IPS-NIHi7 (cell line): ENCODE results near the gene SNTG2.
"Not testable (repeated sequence)": the region's sequence is repeated elsewhere in the genome, so short reads cannot be mapped to it uniquely, and the experiment has no call there.

Source experiments
- DNase-seq: peaks from one replicate; pipeline ENCODE4 v3.0.0; 2012; ENCODE audit warnings: mixed read lengths; ENCODE audit errors: extremely low spot score

The SNTG2 gene

GRCh38 chr2:1367601-1368000 lies 417.0 kb downstream of the SNTG2 start:
- DNase-seq = no peak

GRCh38 chr2:1369905-1370304 lies 419.3 kb downstream of the SNTG2 start:
- no peak for DNase-seq

GRCh38 chr2:1370461-1370860 lies 419.8 kb downstream of the SNTG2 start:
- no peak for DNase-seq

DNA sequence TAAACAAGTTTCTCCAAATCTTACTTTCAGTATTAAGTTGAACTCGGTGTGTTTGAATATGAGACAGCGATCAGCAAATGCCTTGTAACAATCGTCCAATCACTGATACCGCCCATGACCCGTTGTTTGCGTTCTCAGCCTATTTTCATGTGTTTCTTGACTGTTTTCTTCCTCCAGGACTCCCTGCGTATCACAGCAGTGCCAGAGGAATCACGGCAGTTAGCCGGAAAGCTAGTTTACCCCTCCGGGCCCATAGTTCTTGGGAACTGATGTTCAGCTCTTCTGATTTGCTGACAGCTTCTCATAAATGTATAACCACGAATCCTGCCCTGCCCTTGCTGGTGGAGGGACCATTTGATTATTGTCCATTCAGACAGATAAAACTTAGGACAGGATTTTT lies 420.4 kb downstream of the SNTG2 start:
- no peak for DNase-seq

GRCh38 chr2:1373830-1374229 lies 423.2 kb downstream of the SNTG2 start:
- DNase-seq = no peak

GRCh38 chr2:1374287-1374686 lies 423.6 kb downstream of the SNTG2 start:
- DNase-seq = no peak

DNA sequence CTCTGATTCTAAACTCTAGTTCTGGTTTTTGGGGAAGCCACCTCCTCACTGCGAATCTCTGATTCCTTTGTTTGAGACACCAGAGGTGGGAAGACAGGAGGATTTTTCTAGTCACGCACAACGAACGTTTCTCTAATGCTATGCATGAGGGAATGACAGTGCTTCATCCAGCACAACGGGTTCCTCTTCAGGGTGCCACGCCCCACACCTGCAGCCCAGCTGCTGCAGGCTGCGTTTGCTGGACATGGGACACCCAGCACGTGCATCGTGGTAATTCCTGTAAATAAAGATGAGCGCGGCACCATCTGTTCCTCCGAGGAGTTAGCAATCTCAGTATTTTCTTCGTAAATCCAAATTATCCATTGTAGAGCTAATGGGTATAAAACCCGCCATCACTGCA lies 425.1 kb downstream of the SNTG2 start:
- DNase-seq = no peak

GRCh38 chr2:1377473-1377872 lies 426.8 kb downstream of the SNTG2 start:
- DNase-seq = no peak

GRCh38 chr2:1378456-1379150 lies 428.0 kb downstream of the SNTG2 start:
- DNase-seq = no peak

DNA sequence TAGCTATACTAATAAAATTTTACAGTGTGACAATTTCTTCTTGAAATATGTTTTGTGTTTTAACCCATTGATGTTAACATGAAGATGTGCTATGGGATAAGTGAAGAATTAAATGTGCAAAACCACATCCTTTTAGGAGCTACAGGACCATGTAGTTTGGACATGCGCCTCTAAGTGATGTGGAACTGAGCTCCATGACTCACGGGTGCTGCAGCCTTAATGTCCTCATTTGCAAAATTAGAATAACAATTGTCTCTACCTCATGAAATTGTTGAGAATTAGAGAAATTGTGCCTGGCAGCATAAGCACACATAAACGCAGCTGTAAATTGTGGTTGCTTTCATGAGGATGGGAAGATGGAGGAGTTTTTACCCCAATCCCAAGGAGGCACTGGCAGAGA lies 431.0 kb downstream of the SNTG2 start:
- DNase-seq = no peak

- DNase-seq = not testable (repeated sequence)
Measured at GRCh38 chr2:1387954-1388725, 437.5 kb downstream of the SNTG2 start.

GRCh38 chr2:1390118-1390517 lies 439.5 kb downstream of the SNTG2 start:
- DNase-seq = not testable (repeated sequence)

GRCh38 chr2:1393321-1393720 lies 442.7 kb downstream of the SNTG2 start:
- no peak for DNase-seq

DNA sequence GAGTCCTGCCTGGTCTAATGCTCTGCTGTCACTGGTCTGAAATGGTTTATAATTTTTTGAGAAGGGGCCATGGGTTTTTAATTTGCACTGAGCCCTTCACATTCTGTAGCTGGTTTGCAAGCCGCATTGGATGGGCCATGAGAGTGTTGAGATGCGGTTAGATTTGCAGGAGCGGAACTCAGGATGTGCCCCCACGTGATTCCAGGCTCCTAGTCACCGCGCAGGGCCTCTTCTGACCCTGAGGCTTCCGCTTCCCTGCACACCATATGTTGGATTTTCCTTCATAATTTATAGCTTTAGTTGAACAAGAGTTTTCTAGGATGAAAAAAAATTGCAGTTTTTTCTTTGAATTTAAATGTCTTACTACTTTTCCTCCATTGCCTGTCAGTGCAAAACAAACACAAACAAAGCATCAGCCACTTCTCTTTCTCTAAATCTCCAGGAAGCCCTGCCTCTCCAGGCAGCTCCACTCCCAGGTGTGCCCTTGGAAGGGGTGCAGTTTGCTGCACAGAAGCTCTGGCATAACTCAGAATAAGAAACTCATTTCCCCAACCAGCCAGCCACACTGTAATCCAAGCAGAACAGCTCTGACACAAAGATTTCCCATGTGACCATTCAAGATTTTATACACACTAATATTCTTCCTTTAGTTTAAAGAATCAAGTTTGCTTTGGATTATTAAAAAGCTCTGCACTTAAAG lies 444.2 kb downstream of the SNTG2 start:
- no peak for DNase-seq

DNA sequence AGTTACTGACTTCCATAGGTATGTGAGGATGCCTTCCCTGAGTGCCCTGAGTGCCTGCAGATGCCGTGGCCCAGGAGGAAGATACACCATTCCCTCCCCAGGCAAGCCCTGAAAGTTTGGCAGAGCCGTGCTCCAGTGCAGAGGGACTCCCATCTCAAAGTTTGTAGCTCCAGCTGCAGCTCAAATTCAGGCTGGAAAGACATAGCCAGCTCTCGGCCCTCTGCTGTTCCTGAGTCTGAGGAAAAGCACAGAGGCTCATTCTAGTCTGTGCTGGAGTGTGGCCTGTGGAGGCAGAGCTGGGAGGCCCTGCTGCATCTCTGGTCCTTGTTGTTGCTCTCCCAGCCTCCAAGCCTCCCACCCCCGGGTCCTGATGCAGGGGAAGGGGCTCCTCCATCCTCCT lies 446.7 kb downstream of the SNTG2 start:
- no peak for DNase-seq

DNA sequence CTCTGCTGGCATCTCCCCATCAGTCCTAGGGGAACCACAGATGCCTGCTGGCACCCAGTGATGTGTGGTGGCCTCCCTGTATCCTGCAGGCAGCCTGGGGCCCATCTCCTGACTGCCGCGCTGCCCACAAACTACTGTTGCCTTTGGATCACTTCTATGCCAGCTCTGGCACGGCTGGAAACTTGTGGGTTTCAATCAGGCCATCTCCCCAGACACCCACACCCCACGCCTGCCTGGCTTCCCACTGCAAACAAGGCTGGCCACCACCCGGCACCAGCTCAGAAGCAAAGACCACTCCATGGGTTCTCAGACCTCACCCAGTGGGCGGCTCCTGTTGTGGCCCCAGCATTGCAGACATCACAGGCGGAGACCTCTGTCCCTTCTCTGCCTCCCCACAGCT lies 447.5 kb downstream of the SNTG2 start:
- DNase-seq = no peak

DNA sequence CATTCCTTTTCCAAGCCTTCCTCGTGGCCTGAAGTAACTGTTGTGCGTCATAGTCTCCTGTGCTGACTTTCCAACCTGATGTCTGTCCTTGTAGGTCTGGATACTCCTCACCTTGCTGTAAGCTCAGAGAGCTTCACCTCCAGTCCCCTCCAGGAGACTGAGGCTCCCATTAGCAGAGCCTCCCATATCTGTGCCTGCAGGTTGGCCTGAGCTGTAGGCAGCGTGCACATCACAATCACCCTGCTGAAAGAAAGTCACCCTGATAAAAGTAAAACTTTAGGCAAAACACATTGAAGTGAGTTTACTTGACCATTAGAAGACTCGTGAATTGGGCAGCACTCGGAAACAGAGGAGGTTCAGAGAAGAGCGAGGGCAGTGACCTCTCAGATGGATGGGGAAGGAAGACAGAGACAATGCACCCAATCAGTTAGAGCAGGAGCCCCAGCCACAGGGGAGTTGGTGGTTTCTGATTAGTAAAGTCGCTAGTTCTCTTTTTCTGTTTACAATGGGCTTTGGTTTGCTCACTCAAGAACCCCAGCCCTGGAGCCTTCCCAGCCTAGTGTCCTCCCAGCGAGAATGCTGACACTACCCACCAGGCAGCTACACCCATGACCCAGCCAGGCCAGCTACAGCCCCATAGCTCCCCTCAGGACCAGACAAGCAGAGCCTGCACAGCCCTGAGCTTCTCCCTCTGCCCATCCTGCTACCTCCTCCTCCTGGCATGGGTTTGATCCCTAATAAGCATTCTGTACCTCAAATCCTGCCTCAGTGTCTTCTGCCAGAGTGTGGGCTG lies 450.5 kb downstream of the SNTG2 start:
- no peak for DNase-seq

DNA sequence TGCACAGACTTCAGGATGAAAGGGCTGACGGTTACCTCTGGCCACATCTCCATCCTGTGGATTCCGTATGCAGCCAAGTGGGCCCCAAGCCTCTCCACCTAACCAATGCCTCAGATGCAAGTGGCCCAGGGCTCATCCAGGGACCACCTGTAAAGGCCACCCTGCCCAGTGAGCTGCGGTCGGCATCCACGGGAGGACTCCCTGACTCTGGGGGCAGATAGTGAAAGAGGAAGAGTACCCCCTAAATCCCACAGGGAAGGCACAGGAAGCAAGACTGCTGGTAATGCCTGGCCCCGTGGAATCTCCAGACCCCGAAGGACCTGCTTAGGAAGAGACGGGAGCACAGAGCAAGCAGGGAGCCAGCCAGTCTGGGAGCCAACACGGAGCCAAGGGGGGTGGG lies 451.4 kb downstream of the SNTG2 start:
- no peak for DNase-seq

DNA sequence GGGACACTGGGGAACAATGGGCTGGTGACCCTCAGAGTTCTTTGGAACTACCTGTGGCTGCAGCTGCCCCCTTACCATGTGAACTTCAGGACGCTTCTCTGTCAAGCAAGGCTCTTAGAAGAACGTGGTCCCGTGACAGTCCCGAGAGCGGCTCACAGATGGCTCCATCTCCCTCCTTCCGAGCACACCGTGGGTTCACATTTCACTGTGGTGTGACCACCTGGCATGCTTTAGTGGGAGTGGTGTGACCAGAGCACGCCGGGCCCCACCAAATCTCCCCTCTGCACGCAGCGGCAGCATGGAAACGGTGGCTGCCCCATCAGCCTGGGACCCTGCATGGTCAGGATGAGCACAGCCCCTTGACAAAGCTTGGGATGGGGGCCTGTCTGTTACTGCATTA lies 452.9 kb downstream of the SNTG2 start:
- no peak for DNase-seq

- no peak for DNase-seq
Measured at GRCh38 chr2:1405124-1405523, 454.5 kb downstream of the SNTG2 start.

DNA sequence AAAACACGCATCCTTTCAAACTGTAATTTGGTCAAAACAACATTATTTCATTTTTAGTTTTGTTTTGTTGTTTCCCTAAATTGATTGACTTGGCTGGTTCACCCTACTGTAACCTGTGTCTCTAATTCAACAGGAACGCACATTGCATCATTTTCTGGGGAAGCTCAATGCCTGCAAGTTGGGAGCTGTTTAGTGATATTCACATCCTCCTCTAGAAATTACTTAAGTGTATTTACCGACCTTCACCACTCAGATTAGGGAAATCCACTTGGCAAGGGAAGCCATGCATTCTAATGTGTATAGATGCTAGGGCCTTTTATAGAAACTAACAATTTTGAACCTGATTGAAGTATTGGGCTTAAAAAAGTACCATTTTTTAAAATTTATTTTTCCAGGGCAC lies 455.3 kb downstream of the SNTG2 start:
- DNase-seq = no peak

DNA sequence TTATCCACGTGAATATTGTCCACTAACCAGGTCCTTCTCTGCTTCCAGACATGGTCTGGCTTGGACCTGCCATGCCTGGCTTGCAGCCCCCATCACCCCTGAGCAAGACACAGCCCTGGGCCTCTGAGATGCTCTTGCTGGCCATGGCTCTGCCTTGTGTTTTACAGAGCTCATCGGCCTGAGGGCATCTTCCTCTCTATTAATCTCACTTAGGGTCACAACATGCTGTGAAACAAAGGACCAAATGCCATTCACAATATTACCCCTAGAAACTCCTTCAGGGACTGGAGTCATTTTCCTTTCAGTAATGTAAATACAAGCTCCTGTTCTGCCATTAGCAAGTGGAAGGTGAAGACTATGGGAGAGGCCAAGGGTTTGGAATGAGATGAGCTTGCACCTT lies 455.8 kb downstream of the SNTG2 start:
- no peak for DNase-seq
